OCI-LY7 (cell line): ENCODE results near the gene SRSF10.

Experiments used
- EZH2phosphoT487 ChIP-seq: fragments of 200-600 bp; sonication (generic); IDR thresholded peaks from 2 replicates; pipeline ENCODE4 v1.6.1; 2018; ENCODE audit warnings: low read depth, borderline replicate concordance, mild to moderate bottlenecking, mixed run types, antibody characterized with exemption, low read length, moderate library complexity, mixed read lengths
- TF ChIP-seq, protein P1 (sequence below): fragments of 200-600 bp; sonication (generic); conservative IDR thresholded peaks from 2 replicates; pipeline ENCODE4 v1.5.1; 2014; ENCODE audit warnings: mild to moderate bottlenecking, antibody characterized with exemption, low read length, moderate library complexity, mixed read lengths

DNA sequence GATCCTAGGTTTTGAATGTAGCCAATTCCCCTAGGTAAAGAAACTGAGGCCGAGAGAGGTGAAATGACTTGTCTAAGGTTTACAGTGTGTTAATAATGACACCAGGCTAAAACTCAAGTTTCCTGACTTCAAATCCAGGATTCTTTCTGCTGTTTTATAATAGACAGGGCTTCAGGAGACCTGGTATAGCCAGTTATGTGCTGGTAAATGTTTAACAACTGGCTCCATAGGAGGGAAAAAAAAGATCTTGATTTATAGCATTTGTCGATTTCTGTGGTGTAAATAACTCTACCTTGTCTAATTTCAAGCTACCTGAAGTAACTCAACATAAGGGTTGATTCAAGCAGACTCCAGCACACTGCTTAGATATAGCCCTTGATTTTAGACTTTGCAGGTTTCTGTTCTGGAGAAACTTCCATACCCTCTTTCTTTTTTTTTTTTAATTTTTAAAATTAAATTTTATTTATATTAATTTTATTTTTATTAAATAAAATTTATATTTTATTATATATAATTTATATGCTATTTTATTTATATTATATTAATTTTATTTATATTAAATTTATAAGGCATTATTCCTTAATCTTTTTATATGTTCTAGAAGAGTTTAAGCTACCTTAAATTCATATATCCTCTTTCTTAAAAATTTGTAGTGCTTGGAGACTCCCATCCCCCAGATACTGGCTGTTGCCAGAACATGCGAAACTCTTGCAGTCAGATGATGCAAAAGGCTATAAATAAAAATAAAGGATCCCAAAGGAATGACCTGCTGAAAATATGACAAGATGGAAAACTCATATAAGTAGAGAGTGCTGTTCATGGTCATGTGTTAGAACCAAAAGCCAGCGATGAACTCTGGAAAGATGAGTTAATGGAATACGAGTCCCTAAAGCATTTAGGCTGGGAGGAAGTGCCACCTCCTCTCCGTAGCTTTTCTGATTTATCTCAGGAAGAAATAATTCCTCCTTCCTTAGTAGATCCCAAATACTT, 35.4 kb upstream of the SRSF10 start:
- TF ChIP-seq, protein P1, sequence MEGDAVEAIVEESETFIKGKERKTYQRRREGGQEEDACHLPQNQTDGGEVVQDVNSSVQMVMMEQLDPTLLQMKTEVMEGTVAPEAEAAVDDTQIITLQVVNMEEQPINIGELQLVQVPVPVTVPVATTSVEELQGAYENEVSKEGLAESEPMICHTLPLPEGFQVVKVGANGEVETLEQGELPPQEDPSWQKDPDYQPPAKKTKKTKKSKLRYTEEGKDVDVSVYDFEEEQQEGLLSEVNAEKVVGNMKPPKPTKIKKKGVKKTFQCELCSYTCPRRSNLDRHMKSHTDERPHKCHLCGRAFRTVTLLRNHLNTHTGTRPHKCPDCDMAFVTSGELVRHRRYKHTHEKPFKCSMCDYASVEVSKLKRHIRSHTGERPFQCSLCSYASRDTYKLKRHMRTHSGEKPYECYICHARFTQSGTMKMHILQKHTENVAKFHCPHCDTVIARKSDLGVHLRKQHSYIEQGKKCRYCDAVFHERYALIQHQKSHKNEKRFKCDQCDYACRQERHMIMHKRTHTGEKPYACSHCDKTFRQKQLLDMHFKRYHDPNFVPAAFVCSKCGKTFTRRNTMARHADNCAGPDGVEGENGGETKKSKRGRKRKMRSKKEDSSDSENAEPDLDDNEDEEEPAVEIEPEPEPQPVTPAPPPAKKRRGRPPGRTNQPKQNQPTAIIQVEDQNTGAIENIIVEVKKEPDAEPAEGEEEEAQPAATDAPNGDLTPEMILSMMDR: no peak
- no peak for TF ChIP-seq EZH2phosphoT487
